HEK293 (cell line): ENCODE measurements around the gene AP2M1.

Source experiments
- GLI4 ChIP-seq: fragments of 450-650 bp; formaldehyde crosslinking; IDR thresholded peaks from 2 replicates; pipeline ENCODE4 v1.5.1; 2016; ENCODE audit warnings: missing biosample characterization, missing genetic modification characterization
- GLIS2 ChIP-seq: fragments of 450-650 bp; formaldehyde crosslinking; IDR thresholded peaks from 2 replicates; pipeline ENCODE4 v1.5.1; 2016; ENCODE audit warnings: missing biosample characterization, missing genetic modification characterization
- KLF16 ChIP-seq: fragments of 450-650 bp; formaldehyde crosslinking; IDR thresholded peaks from 2 replicates; pipeline ENCODE4 v1.5.1; 2017; ENCODE audit warnings: missing biosample characterization, missing genetic modification characterization
- KLF9 ChIP-seq: fragments of 450-650 bp; formaldehyde crosslinking; IDR thresholded peaks from 2 replicates; pipeline ENCODE4 v1.5.1; 2016; ENCODE audit warnings: missing biosample characterization, missing genetic modification characterization, low read depth
- PRDM10 ChIP-seq: fragments of 450-650 bp; formaldehyde crosslinking; IDR thresholded peaks from 2 replicates; pipeline ENCODE4 v1.5.1; 2016; ENCODE audit warnings: missing biosample characterization, missing genetic modification characterization
- SCRT1 ChIP-seq: fragments of 450-650 bp; formaldehyde crosslinking; IDR thresholded peaks from 2 replicates; pipeline ENCODE4 v1.5.1; 2016; ENCODE audit warnings: missing biosample characterization, missing genetic modification characterization, borderline replicate concordance
- SCRT2 ChIP-seq: fragments of 450-650 bp; formaldehyde crosslinking; IDR thresholded peaks from 2 replicates; pipeline ENCODE4 v1.5.1; 2016; ENCODE audit warnings: missing biosample characterization, missing genetic modification characterization
- SP7 ChIP-seq: fragments of 450-650 bp; formaldehyde crosslinking; IDR thresholded peaks from 2 replicates; pipeline ENCODE4 v1.5.1; 2016; ENCODE audit warnings: missing biosample characterization, missing genetic modification characterization
- ZBTB20 ChIP-seq: fragments of 450-650 bp; formaldehyde crosslinking; IDR thresholded peaks from 2 replicates; pipeline ENCODE4 v1.5.1; 2016; ENCODE audit warnings: missing biosample characterization, missing genetic modification characterization
- ZNF114 ChIP-seq: fragments of 450-650 bp; formaldehyde crosslinking; IDR thresholded peaks from 2 replicates; pipeline ENCODE4 v1.5.0; 2017; ENCODE audit warnings: missing biosample characterization, missing genetic modification characterization
- ZNF148 ChIP-seq: fragments of 450-650 bp; formaldehyde crosslinking; IDR thresholded peaks from 2 replicates; pipeline ENCODE4 v1.5.0; 2017; ENCODE audit warnings: missing biosample characterization, missing genetic modification characterization, borderline replicate concordance
- ZNF157 ChIP-seq: fragments of 450-650 bp; formaldehyde crosslinking; IDR thresholded peaks from 2 replicates; pipeline ENCODE4 v1.5.1; 2016; ENCODE audit warnings: missing biosample characterization, missing genetic modification characterization
- ZNF18 ChIP-seq: fragments of 450-650 bp; formaldehyde crosslinking; IDR thresholded peaks from 2 replicates; pipeline ENCODE4 v1.5.1; 2016; ENCODE audit warnings: missing biosample characterization, missing genetic modification characterization
- ZNF223 ChIP-seq: fragments of 450-650 bp; formaldehyde crosslinking; IDR thresholded peaks from 2 replicates; pipeline ENCODE4 v1.5.1; 2016; ENCODE audit warnings: missing biosample characterization, missing genetic modification characterization
- ZNF23 ChIP-seq: fragments of 450-650 bp; formaldehyde crosslinking; IDR thresholded peaks from 2 replicates; pipeline ENCODE4 v1.5.1; 2016; ENCODE audit warnings: missing biosample characterization, missing genetic modification characterization, borderline replicate concordance
- ZNF239 ChIP-seq: fragments of 450-650 bp; formaldehyde crosslinking; IDR thresholded peaks from 2 replicates; pipeline ENCODE4 v1.5.1; 2016; ENCODE audit warnings: missing biosample characterization, missing genetic modification characterization
- ZNF366 ChIP-seq: fragments of 450-650 bp; formaldehyde crosslinking; conservative IDR thresholded peaks from 2 replicates; pipeline ENCODE4 v1.5.1; 2016; ENCODE audit warnings: missing biosample characterization, missing genetic modification characterization
- ZNF843 ChIP-seq: fragments of 450-650 bp; formaldehyde crosslinking; IDR thresholded peaks from 2 replicates; pipeline ENCODE4 v1.5.1; 2016; ENCODE audit warnings: missing biosample characterization, missing genetic modification characterization
- ZSCAN16 ChIP-seq: fragments of 450-650 bp; formaldehyde crosslinking; IDR thresholded peaks from 2 replicates; pipeline ENCODE4 v1.5.1; 2016; ENCODE audit warnings: missing biosample characterization, missing genetic modification characterization
- ZSCAN23 ChIP-seq: fragments of 450-650 bp; formaldehyde crosslinking; IDR thresholded peaks from 2 replicates; pipeline ENCODE4 v1.5.1; 2016; ENCODE audit warnings: missing biosample characterization, missing genetic modification characterization
- ZSCAN30 ChIP-seq: fragments of 450-650 bp; IDR thresholded peaks from 2 replicates; pipeline ENCODE4 v1.5.1; 2018; ENCODE audit warnings: missing biosample characterization, mild to moderate bottlenecking, missing genetic modification characterization, moderate library complexity

AP2M1 gene

DNA sequence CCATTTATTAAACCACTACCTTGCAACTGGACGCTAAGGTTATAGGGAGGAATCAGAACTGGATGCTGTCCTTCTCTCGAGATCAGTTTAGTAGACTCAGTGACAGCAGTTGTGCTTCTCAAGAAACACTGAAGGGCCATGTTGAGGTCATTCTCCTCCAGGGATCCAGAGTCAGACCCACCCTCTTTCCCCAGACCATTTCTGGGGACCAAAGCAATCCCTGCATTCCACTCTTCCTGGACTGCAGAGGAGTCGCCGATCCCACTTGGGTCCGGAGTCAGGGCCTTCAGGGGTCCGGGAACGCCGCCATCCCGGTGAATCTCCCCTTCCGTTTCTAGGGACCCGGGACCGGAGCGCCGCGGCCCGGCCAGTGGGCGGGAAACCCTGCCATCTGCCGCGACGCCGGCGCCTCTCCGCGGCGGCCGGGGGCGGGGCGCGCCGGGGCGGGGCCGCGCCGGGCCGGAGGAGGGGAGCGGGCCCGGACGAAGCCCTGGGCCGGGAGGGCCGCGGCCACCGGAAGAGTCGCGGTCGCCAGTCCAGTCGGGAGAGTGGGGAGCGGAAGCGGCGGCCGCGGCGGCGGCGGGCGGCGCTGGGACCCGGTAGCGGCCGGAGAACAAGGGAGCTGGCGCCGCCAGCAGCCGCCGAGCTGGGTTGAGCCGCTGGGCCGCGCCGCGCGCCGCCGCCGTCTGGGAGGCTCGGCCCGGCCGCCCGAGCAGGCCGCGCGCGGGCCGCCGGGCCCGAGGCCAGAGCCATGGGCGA, 19.6 kb upstream of the AP2M1 start, which contains the start of gene DVL3 (continued):
- TF ChIP-seq ZNF18 (tag by site-specific recombination) (no peak), ZSCAN30 (tag by site-specific recombination) (no peak), ZBTB20 (peak; percentile 88), SCRT1 (no peak), ZNF239 (tag by site-specific recombination) (no peak), GLIS2 (no peak), KLF16 (tag by site-specific recombination) (no peak), ZNF114 (tag by site-specific recombination) (no peak), ZNF23 (tag by site-specific recombination) (no peak), SCRT2 (tag by site-specific recombination) (no peak), ZSCAN16 (tag by site-specific recombination) (no peak), GLI4 (tag by site-specific recombination) (no peak), ZNF157 (tag by site-specific recombination) (no peak), KLF9 (peak; percentile 62), ZNF366 (tag by site-specific recombination) (no peak), PRDM10 (peak; percentile 40), ZNF223 (tag by site-specific recombination) (no peak), ZSCAN23 (no peak), SP7 (peak; percentile 49), ZNF148 (no peak), ZNF843 (tag by site-specific recombination) (no peak)
